GM19467 (cell line): Measurements from ENCODE around the gene FAM32A.

Source experiments
- ATAC-seq: cut with Tn5 transposase; IDR thresholded peaks from one replicate; pipeline ENCODE4 v1.9.1; 2021; ENCODE audit warnings: mild to moderate bottlenecking, moderate library complexity; ENCODE audit not compliant: unreplicated experiment

FAM32A gene

DNA sequence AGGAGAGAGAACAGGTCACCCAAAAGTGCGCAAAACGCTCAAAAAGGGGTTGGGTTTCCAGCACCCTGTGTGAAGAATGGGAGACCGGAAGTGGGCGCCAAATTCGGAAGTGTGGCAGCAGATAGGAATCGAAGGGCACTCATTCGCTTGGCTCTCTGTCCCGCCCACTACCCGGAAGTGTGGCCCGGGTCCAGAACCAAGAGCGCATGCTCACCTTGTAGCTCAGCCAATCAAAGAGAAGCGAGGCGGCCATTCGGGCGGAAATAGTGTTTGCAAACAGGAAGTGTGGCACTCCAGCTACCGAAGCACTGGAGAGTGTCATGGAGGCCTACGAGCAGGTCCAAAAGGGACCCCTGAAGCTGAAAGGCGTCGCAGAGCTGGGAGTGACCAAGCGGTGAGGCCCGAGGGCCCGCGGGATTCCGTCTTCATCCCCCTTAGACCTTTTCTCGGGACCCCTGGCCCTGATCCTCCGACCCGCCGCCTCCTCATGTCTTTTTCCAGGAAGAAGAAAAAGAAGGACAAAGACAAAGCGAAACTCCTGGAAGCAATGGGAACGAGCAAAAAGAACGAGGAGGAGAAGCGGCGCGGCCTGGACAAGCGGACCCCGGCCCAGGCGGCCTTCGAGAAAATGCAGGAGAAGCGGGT is at the start of gene FAM32A:
Gene FAM32A, plus strand, starts transcription at position 288 of the 645 bp plus-strand sequence. Its CDS starts 33 bp downstream, at position 321.
- ATAC-seq, result peak; percentile 87

DNA sequence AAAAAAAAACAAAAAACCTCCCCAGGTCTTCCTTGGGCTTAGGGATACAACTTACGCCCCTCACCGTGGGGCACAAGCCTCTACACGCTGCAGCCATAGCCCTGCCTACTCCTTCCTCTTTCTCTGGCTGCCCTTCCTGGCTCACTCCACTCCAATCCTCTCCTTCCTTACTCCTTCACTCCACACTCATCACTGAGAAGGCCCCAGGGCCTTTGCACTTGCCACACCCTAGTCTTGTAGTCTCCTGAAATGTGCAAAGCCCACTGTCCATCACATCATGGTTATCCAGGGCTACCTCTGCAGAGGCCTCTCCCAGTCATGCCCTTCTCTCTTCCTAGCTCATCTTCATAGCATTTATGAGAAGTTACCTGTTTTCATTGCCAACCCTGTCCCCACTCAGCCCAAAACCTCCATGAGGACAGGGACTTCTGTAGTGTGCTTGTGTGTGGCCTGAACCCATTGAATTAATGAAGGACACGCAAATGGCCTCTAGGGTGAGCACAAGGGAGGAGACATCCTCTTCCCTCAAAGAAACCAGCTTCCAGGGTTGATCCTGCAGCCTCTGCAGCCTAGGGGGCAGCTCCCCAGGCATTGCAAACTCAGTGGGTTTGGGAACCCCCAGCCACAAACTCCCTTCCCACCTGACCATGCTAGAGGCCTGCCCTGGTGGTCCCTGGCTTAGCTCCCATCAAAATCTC is 49.6 kb upstream of the FAM32A start:
- no peak for ATAC-seq

DNA sequence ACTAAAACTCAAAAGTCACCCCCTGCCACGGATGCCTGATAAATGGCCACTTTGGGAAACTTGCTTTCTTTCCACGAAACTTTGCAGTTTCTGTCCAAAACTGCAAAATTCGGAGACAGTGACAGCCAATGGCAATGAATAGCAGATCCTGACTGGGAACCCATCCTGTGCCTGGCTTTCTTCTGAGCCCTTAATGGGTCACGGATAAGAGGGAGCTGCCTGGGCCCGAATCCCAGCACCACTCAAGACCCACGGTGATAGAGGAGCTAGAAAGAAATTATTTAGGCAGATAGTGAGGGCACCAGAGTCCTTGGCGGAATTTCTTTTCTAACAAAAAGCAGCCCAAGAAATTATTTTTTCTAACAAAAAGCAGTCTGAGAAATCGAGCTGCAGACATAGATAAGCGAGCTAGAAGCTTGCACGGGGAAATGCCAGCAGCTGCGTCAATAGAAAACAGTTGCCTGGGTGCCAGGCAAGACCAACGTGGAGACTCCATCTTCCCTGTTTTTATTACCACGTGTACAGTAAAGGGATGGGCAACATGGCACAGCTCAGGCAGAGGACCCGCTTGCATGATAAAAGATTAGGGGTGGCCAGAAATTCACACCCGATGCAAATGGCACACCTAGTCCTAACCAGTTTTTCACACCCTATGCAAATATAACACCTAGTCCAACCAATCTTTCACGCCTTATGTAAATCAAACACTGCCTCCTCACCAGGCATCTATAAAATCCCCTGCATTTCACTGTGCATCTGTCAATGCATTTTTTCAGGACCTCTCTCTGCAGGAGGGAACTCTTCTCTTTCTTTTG is 48.8 kb upstream of the FAM32A start:
- no peak for ATAC-seq

DNA sequence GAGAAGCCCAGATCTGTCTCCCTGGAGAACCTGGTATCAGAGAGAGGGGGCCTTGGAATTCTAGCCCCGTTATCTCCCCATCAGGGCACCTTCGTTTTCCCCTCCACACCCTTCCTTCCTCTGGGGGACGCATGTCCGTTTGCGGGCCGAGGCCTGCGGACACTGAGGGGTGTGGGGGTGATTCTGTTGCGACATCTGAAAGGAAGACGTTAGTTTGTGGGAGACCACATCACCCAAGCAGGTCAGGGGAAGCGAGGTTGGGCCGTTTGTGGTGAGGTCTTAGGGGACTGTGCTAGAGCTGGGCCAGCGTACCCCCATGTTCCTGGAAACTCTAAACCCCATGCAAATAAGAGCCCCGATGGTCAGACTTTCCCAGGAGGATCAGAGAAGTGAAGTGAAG is 45.5 kb upstream of the FAM32A start:
- no peak for ATAC-seq

DNA sequence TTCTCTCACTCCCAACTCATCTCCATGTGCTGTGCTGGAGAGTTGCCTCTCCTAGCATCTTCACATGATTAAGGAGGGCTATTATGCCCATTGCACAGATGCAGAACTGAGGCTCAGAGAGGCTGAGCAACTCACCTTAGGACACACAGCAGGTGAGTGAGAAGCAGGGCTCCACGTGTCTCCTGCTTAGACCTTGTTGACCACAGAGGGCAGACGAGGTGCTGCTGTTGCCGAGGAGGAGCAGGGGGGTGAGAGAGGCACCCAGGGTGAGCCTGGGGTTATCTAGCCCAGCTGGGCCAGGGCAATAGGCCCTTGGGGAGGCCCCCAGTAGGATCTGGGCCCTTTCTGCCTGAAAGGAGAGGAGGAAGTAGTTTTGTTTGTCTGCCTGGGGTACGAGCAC is 44.2 kb upstream of the FAM32A start:
- peak; percentile 44 for ATAC-seq

DNA sequence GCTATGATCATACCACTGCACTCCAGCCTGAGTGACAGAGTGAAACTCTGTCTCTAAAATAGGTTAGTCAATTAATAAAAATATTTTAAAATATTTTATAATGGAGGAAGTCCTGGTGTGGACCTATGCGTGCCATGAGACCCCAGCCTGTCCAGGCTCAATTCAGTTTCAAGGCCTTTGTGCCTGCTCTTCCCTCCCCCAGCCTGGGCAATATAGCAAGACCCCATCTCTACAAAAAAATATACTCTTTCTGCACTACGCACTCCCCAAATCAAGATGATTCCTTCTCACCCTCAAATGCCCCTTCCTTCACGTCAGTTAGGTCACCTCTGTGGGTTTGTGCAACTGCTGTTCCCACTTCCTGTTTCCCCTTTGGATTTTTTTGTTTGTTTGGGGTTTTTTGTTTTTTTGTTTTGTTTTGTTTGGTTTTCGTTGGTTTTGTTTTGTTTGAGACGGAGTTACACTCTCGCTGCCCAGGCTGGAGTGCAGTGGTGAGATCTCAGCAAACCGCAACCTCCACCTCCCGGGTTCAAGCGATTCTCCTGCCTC is 43.1 kb upstream of the FAM32A start:
- no peak for ATAC-seq

DNA sequence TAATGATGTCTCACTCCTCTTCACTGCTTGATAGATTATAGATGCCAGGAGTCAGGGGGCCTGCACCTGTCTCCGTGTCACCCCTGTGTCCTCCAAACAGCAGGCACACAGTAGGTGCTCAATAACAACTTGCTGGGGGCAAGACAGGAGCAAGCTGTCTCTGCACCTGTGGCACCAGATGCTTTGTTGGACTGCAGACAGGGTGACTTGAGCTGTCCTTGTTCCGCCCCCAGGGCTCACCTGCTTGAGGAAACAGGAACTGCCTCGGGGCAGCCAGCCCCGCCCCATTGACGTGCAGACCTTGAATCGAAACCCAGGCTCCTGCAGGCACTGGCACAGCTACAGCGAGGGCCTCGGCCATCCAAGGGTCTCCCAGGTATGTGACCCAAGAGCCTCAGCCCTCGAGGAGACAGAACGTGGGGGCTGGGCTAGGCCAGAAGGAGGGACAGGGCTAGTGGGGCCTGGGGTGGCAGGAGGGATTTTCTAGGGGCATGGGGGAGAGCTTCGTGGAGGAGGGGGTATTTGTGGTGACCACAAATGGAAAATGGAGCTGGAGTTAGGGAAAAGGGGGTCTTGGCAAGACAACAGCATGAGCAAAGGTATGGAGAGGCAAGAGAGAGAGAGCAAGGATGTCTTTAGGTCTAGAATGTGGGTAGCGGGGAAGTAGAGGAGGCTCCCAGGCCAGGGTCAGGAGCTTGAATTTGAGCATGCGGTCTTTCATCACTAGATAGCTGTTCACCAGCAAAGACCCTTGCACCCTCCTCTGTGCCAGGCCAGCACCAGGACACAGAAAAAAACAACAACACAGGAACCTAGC is 41.6 kb upstream of the FAM32A start, which contains the start of gene HSH2D:
Gene HSH2D, plus strand, starts transcription at position 287 of the 817 bp plus-strand sequence. CDS start 5,066 bp downstream, outside the sequence.
- ATAC-seq, result peak; percentile 53

DNA sequence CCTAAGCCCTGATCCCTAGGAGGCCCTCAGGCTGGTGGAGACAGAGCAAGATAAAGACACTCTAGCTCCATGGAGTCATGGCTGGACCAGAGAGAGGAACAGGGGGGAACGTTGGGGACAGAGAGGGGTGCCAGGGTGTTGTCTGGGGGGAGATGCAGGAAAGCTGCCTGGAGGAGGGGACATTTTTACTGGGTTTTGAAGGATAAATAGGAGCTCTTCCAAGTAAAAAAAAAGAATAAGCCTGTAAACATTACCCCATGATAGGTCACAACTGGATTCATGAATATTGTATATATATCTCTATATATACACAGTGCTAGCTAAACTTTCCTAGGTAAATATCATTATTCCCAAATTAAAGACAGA is 41.0 kb upstream of the FAM32A start:
- ATAC-seq, result no peak

DNA sequence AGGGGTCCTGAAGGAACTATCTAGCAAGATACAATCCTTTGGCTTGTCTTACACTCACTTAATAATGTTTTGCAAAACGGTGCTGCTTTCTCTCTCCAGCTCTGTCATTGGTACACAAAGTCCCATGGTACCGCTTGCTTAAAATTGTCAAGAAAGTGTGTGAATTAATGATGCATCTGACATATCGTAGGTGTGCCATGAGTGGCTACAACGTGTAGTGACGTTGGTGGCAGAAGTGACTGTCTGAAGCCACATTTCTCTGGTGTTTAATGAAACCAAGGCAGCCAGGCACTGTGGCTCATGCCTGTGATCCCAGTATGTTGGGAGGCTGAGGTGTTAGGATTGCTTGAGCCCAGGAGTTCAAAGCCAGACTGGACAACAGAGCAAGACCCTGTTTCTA is 39.1 kb upstream of the FAM32A start:
- no peak for ATAC-seq

DNA sequence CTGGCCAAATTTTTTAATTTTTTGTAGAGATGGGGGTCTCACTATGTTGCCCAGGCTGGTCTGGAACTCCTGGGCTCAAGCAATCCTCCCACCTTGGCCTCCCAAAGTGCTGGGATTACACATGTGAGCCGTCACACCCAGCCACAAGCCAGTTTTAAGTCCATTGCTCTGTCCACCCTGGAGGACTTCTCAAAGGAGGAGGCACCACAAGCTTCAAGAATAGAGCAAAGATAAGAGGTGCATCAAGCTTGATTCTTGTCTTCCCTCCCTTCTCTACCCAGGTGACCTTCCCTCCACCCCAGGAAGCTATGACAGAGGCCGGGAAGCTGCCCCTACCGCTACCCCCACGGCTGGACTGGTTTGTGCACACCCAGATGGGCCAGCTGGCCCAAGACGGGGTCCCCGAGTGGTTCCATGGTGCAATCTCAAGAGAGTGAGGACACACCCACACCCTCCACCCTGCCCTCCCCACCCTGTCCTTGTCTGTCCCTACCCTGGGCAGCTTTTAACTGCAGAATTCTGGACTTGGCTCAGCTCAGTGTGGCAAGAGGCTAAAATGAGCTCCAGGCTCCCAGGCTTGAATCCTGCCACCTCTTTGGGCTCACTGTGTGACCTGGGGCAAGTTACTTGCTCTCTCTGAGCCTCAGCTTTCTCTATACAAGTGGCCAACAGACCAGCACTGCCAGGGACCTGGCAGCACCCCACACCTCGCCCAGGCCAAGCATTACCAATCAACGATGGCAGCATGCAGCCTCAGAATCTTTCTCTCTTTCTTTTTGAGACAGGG is 36.6 kb upstream of the FAM32A start:
- ATAC-seq, result no peak

DNA sequence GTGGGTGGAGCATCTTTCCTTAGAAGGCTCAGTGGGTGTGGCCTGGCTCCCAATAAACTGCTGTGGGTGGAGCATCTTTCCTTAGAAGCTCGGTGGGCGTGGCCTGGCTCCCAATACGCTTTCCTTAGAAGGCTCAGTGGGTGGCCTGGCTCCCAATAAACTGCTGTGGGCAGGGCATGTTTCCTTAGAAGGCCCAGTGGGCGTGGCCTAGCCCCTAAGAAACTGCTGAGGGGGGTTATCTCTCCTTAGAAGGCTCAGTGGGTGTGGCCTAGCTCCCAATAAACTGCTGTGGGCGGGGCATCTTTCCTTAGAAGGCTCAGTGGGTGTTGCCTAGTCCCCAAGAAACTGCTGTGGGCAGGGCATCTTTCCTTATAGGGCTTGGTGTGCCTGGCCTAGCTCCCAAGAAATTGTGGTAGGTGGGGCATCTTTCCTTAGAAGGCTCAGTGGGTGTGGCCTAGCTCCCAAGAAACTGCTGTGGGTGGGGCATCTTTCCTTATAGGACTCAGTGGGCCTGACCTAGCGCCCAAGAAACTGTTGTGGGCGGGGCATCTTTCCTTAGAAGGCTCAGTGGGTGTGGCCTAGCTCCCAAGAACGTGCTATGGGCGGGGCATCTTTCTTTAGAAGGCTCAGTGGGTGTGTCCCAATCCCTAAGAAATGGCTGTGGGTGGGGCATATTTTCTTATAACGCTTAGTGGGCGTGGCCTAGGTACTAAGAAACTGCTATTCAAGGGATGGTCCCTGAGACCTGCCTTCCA is 31.5 kb upstream of the FAM32A start:
- no peak for ATAC-seq

DNA sequence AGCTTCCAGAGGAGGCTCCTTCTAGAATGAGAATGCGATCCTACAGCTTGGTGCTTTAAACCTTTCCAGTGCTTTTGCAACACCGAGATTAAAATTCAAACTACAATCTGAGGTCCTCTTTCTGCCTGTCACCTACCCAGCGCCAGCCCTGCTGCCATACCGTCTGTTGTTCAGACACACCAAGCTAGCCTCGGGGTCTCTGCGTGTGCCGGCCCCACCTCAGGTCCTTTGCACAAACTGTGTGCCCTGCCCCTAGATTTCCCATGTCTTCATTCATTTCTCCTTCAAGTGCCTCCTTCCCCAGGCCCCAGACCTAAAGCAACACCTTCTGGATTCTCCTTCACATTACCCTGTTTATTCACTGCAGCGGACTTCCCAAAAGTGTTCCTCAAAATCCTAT is 30.7 kb upstream of the FAM32A start:
- ATAC-seq, result no peak

DNA sequence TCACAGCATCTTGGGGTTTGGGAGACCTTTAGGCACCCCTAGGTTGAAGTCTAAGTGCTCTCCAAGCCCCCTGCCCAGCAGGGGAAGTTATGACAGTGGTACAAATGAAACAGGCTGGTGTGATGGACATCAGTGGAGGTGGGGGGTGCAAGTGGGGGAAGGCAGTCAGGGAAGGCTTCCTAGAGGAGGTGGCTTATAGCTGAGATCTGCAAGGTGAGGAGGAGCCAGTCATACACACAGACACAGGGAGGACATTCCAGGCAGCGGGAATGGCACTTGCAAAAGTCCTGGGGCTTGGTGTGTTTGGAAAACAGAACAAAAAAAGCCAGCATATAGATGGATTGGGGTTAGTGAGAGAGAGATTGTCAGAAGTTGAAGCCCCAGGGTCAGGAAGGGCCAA is 30.1 kb upstream of the FAM32A start:
- ATAC-seq, result no peak

DNA sequence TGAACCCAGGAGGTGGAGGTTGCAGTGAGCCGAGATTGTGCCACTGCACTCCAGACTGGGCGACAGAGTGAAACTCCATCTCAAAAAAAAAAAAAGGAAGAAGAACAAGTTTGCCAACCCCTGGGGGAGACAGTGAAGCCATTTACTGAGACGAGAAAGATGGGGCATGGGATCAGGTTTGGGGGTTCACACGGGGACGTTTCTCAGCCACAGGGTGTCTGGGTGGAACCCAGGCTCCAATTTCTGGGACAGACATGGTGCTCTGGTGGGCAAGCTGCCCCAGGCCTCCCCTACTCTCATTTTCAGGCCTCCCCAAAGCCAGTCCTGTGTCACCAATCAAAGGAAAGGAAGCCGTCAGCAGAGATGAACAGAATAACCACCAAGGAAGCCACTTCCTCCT is 28.3 kb upstream of the FAM32A start:
- ATAC-seq, result no peak

DNA sequence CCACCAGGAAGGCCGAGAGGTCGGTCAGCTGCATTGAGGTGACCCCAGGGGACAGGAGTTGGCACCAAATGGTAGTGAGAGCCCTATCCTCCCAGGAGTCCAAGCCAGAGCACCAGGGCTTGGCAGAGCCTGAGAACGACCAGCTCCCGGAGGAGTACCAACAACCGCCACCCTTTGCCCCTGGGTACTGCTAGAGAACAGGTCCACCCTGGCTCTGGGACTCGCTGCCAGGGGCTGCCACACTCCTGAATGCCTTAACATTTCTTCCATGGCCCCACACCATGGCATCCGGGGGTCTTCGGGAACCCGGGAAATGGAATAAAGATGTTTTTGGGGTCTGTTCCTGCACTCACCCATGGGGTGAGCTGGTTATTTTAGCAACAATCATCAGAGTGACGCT is 27.6 kb upstream of the FAM32A start:
- ATAC-seq, result no peak

DNA sequence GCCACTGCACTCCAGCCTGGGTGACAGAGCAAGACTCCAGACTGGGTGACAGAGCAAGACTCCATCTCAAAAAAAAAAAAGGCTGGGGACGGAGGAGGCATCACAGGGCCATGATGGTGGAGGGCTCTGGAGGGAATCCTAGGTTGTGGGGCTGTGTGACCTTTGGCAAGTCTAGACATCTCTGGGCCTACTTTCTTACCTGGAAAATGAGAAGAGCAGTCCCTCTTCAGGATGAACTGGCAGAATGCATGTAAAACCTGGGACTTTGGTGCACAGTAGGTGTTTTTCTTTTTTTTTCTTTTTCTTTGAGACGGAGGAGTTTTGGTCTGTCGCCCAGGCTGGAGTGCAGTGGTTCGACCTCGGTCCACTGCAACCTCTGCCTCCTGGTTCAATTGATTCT is 25.6 kb upstream of the FAM32A start:
- ATAC-seq, result no peak

DNA sequence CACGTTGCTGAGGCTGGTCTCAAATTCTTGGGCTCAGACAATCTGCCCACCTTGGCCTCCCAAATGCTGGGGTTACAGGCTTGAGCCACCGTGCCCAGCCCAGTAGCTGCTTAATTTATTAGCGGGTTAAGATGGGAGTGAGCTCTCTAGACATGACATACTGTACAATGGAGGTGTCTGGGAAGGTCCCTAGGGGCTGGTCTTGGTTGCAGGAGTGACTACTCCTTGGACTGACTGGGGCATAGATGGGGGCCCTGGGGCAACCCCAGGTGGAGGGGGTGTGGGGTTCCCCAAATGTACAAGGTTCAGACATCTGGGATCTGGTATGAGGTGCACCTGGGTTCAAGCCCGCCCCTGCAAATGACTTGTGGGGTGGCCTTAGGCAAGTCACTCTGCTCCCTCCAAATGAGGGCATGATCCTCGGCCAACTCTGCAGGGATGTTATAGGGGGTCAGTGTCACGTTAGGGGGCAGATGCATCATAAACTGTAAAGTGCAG is 24.7 kb upstream of the FAM32A start:
- no peak for ATAC-seq

DNA sequence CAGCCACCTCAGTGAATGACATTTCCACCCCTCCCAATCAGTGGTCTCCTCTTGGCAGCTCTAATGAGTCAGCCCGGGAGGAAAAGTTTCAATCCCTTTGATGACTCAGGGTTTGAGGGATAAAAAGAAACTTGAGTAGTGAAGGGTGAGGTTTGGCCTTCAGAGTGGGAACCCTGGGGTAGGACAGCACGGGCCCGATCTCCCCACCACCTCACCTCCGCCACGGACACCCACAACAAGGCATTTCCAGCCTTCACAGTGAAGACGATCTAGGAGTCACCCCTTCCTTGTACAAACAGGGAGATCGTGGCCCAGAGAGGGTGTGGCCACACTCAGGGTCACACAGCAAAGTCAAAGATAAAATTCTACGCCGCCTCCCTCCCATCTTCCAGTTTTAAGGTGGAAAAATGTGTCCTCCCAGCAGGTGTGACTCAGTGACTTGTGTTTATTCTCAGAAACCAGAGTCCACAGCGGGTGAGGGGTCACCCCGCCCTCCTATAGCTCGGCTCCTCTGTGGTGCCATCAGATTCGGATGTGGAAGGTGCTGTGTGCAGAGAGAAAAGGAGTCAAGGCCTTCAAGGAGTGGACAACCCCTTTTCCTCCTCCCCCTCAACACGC is 24.2 kb upstream of the FAM32A start:
- no peak for ATAC-seq

DNA sequence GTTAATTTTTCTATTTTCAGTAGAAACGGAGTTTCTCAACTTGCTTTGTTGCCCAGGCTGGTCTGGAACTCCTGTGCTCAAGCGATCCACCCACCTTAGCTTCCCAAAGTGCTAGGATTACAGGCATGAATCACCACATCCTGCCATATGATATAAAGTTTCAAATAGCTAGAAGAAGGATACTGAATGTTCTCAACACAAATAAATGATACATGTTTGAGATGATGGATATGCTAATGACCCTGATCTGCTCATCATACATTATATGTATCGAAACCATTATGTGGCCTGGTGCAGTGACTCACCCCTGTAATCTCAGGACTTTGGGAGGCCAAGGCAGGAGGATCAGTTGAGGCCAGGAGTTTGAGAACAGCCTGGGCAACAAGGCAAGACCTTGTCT is 23.4 kb upstream of the FAM32A start:
- ATAC-seq, result no peak
